ENCODE data around the gene CCDC13.

CCDC13 gene

DNA sequence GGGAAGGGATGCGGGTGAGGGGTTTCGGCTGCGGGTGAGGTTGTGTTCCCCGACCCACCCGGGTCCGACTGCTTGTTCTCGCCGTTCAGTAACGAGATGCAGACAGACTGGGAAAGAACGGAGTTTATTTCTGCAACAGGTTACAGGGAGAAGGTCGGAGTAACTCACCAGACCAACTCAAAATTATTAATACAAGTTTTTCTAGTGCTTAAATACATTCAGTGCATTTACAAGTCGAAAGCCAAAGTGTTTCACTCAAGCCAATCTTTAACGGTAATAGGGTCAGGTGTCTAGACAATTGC, 31.7 kb upstream of the CCDC13 start:
- in situ Hi-C loops (cut with MboI; ENCODE audit: low sequenced_read_pairs), result no loop called here
- no peaks in the 10 kb centered on the region for H3K27me3 ChIP-seq (ENCODE audit: low read depth)
- H3K4me1 ChIP-seq, result peaks cover 25% of the 10 kb centered on the region
- no peaks in the 10 kb centered on the region; the same call in 1 of the 2 replicates for H3K9me3 ChIP-seq
- no peak for DNase-seq (ENCODE audit: low spot score in 2 of 2)
- H3K4me3 ChIP-seq, result peak overlapping the region; percentile 71
- peaks cover 3% of the 10 kb centered on the region; the same call in 1 of the 2 replicates for H3K36me3 ChIP-seq (replicated peaks)

DNA sequence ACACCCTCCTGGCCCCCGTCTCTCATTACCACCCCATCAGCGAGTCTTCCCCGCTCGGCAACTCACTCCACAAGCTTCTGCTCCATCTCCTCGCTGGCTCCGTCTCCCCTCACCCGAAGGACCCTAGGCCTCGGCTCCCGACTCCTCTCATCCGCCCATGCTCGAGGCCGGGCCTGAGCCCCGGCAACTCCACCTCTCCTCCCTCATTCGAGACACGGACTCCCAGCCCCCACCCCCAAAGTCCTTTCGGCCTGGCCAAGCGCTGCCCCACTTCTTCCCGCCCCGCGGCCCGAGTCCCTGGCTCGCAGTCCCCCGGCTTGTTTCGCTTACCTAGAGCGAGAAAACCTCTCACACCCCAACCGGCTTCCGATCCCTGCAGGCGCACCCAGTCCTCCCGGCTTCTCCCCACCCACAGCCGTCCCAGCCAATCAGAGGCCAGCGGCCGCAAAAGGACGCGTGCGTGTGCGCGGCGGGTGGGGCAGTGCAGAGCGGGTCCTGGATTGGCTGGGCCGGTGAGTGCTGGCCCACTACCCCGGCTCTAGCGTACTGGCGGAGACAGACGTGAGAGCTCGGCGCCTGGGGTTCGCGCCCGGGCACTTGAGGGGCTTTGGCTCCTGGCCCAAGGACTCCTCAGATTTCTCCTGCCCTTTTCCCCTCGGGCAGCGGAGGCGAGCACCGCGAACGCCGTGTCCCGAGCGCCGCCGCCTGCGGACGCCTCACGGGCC, 31.2 kb upstream of the CCDC13 start, which contains the start of gene HIGD1A:
HIGD1A (minus strand) TSS at position 385 of the 725 bp plus-strand sequence. CDS start 10,237 bp downstream, outside the sequence.
- H3K9me3 ChIP-seq, result no peaks in the 10 kb centered on the region; the same call in 1 of the 2 replicates
- no peaks in the 10 kb centered on the region for H3K27me3 ChIP-seq (ENCODE audit: low read depth)
- H3K4me3 ChIP-seq, result peak within 1 kb of the TSS; percentile 71
- in situ Hi-C loops (cut with MboI; ENCODE audit: low sequenced_read_pairs), result no loop called here
- peak; percentile 95 to 97 for DNase-seq (ENCODE audit: low spot score in 2 of 2)
- peaks cover 5% of the 10 kb centered on the region; the same call in 1 of the 2 replicates for H3K36me3 ChIP-seq (replicated peaks)
- peaks cover 25% of the 10 kb centered on the region for H3K4me1 ChIP-seq

DNA sequence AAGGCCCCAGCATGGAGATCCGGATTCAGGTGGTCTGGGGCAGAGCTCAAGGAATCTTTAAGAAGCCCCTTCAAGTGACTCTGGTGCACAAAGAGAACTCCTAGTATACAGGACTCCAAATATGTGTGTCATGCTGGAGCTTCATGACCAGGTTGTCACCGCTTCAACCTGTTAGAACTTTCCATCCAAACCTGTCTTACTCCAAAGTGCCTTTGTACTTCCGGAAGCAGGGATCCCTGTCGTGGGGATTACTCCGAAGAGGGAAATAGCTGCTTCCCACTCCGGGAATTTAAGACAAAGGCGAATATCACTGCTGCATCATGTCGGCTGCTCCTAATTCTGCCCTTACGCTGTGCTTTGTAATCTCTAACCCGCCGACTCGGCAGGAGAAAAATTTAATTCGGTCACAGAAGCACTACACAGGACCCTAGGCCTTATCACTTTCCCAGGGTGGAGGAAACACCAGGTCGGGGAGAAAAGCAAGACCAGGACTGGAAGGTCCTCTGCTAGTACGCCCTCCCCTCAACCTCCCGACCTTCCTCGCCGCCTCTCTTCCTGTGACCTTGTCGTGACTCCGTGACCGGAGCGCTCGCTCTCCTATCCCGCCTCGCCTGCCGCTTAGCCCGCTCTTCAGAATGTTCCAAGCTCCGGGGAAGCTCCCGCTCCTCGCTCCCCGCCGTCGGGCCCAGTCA, 30.5 kb upstream of the CCDC13 start:
- H3K9me3 ChIP-seq, result no peaks in the 10 kb centered on the region; the same call in 1 of the 2 replicates
- peak; percentile 36 to 43 for DNase-seq (ENCODE audit: low spot score in 2 of 2)
- H3K4me3 ChIP-seq, result peak overlapping the region; percentile 71
- no peaks in the 10 kb centered on the region for H3K27me3 ChIP-seq (ENCODE audit: low read depth)
- peaks cover 25% of the 10 kb centered on the region for H3K4me1 ChIP-seq
- in situ Hi-C loops (cut with MboI; ENCODE audit: low sequenced_read_pairs), result no loop called here
- peaks cover 5% of the 10 kb centered on the region; the same call in 1 of the 2 replicates for H3K36me3 ChIP-seq (replicated peaks)

DNA sequence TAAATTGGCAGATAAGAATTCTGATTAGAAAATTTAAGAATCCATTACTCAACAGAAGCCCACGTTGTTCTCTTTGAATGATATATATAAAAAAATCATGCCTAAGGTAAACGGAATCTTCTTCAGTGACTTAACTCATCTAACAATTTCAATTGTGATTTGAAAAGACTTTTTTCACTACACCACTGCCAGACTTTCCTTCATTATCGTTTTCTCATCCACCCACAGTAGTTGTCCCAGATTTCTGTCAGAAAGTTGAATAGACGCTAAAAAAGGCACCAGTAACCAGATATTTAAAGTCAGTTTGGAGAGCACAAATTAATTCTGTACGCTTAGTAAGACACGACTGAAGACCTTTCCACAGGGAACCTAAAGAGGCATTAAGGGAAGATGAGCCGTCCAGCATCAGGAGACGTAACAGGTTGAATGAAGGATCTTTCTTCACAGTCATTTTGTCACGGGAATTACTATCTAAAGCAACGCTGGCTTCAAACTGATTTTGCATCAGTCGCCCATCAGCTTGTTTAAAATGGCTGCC, 29.9 kb upstream of the CCDC13 start:
- DNase-seq (ENCODE audit: low spot score in 2 of 2), result no peak
- H3K4me3 ChIP-seq, result peak overlapping the region; percentile 71
- in situ Hi-C loops (cut with MboI; ENCODE audit: low sequenced_read_pairs), result no loop called here
- H3K36me3 ChIP-seq (replicated peaks), result peaks cover 5% of the 10 kb centered on the region; the same call in 1 of the 2 replicates
- peaks cover 24% of the 10 kb centered on the region for H3K4me1 ChIP-seq
- no peaks in the 10 kb centered on the region; the same call in 1 of the 2 replicates for H3K9me3 ChIP-seq
- H3K27me3 ChIP-seq (ENCODE audit: low read depth), result no peaks in the 10 kb centered on the region

DNA sequence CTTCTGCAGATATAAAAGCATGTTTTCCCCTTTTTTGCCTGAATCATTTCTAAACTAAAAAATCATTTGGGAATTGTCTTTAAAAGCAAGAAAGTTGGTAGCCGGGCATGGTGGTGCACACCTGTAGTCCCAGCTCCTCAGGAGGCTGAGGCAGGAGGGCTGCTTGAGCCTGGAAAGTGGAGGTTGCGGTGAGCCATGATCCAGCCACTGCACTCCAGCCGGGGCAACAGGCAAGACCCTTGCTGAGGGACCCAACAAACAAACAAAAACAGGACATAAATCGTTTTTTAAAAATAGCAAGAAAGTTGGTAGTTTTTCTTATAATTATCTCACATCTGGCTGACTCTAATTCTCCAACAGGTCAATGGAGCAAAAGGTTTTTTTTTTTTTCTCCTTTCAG, 28.7 kb upstream of the CCDC13 start:
- no peak for DNase-seq (ENCODE audit: low spot score in 2 of 2)
- H3K27me3 ChIP-seq (ENCODE audit: low read depth), result no peaks in the 10 kb centered on the region
- H3K4me1 ChIP-seq, result peaks cover 13% of the 10 kb centered on the region
- no peaks in the 10 kb centered on the region; the same call in 1 of the 2 replicates for H3K9me3 ChIP-seq
- no peak overlapping the region for H3K4me3 ChIP-seq
- H3K36me3 ChIP-seq (replicated peaks), result peaks cover 5% of the 10 kb centered on the region; the same call in 1 of the 2 replicates
- in situ Hi-C loops (cut with MboI; ENCODE audit: low sequenced_read_pairs), result no loop called here

DNA sequence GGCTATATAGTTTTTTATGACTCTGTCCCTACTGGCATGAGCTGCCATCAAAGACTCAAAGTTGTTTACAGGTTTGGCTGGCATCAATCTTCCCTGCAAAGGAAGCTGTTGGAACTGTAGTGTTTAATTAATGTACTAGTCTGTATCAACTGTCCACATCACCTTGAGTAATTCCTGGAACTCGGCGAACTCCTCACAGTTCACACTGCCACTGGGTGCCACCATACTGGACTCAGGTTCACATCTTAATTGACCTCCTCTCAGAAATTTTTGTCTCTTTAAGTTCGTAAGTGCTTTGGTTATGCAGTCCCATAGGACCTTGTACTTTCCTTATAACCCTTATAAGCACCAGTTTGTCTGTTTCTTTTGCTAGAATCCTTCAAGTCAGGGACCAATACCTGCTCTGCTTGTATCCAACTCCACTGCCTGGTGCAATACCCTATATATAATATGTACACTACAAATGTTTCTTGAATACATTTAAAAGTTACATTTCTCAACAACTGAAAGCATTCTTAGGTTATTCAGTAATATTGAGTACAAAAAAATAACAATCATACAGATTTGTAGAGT, 28.1 kb upstream of the CCDC13 start:
- peaks cover 2% of the 10 kb centered on the region; the same call in 1 of the 2 replicates for H3K9me3 ChIP-seq
- DNase-seq (ENCODE audit: low spot score in 2 of 2), result no peak
- peaks cover 17% of the 10 kb centered on the region for H3K4me1 ChIP-seq
- no peaks in the 10 kb centered on the region for H3K27me3 ChIP-seq (ENCODE audit: low read depth)
- no peak overlapping the region for H3K4me3 ChIP-seq
- in situ Hi-C loops (cut with MboI; ENCODE audit: low sequenced_read_pairs), result no loop called here
- peaks cover 5% of the 10 kb centered on the region; the same call in 1 of the 2 replicates for H3K36me3 ChIP-seq (replicated peaks)

DNA sequence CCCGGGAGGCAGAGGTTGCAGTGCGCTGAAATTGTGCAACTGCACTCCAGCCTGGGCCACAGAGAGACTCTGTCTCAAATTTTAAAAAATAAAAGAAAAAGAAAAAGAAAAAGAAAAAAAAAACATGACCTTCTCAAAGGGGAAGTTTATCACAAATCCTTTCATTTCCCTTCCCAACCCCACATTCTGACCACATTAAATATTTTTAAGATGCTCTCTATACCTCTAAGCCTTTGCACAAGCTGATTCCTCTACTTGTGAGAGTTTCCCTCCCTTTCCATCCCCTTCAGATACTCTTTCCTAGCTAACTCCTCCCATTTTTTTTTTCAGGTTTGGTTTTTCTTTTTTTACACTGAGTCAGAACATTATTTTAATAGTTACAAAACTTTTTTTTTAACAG, 27.2 kb upstream of the CCDC13 start:
- no peaks in the 10 kb centered on the region for H3K27me3 ChIP-seq (ENCODE audit: low read depth)
- no peak for DNase-seq (ENCODE audit: low spot score in 2 of 2)
- H3K9me3 ChIP-seq, result peaks cover 2% of the 10 kb centered on the region; the same call in 1 of the 2 replicates
- in situ Hi-C loops (cut with MboI; ENCODE audit: low sequenced_read_pairs), result no loop called here
- H3K4me3 ChIP-seq, result no peak overlapping the region
- H3K4me1 ChIP-seq, result peaks cover 26% of the 10 kb centered on the region
- peaks cover 5% of the 10 kb centered on the region; the same call in 1 of the 2 replicates for H3K36me3 ChIP-seq (replicated peaks)

DNA sequence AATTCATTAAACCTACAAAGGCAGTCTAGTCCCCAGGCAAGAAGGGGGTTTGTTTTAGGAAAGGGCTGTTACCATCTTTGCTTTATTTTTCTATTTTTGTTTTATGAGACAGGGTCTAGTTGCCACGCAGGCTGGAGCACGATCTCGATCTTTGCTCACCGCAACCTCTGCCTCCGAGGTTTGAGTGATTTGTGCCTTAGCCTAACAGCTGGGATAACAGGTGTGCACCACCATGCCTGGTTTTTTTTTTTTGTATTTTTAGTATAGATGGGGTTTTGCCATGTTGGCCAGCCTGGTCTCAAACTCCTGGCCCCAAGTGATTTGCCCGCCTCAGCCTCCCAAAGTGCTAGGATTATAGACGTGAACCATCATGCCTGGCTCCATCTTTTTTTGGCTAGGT, 26.3 kb upstream of the CCDC13 start:
- peaks cover 2% of the 10 kb centered on the region; the same call in 1 of the 2 replicates for H3K9me3 ChIP-seq
- no peaks in the 10 kb centered on the region for H3K27me3 ChIP-seq (ENCODE audit: low read depth)
- H3K4me1 ChIP-seq, result peaks cover 23% of the 10 kb centered on the region
- peaks cover 5% of the 10 kb centered on the region for H3K36me3 ChIP-seq (replicated peaks)
- in situ Hi-C loops (cut with MboI; ENCODE audit: low sequenced_read_pairs), result no loop called here
- no peak for DNase-seq (ENCODE audit: low spot score in 2 of 2)
- H3K4me3 ChIP-seq, result no peak overlapping the region

DNA sequence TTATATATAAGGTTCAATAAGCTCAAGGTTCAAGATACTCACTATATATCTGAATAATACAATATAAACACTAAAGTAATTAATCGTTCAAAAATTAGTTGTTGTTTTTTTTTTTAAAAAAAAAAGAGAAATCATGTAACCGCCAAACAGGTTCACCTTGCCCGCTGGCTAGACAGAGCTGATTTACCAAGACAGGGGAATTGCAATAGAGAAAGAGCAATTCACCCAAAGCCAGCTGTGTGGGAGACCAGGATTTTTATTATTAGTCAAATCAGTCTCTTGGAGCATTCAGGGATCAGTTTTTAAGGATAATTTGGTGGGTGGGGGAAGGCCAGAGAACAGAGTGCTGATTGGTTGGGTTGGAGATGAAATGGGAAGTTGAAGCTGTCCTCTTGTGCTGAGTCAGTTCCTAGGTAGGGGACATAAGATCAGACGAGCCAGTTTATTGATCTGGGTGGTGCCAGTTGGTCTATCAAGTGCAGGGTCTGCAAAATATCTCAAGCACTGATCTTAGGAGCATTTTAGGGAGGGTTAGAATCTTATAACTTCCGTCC, 23.4 kb upstream of the CCDC13 start:
- peaks cover 19% of the 10 kb centered on the region for H3K36me3 ChIP-seq (replicated peaks)
- no peaks in the 10 kb centered on the region for H3K27me3 ChIP-seq (ENCODE audit: low read depth)
- in situ Hi-C loops (cut with MboI; ENCODE audit: low sequenced_read_pairs), result no loop called here
- peaks cover 14% of the 10 kb centered on the region for H3K4me1 ChIP-seq
- DNase-seq (ENCODE audit: low spot score in 2 of 2), result no peak
- no peak overlapping the region for H3K4me3 ChIP-seq
- peaks cover 2% of the 10 kb centered on the region; the same call in 1 of the 2 replicates for H3K9me3 ChIP-seq

DNA sequence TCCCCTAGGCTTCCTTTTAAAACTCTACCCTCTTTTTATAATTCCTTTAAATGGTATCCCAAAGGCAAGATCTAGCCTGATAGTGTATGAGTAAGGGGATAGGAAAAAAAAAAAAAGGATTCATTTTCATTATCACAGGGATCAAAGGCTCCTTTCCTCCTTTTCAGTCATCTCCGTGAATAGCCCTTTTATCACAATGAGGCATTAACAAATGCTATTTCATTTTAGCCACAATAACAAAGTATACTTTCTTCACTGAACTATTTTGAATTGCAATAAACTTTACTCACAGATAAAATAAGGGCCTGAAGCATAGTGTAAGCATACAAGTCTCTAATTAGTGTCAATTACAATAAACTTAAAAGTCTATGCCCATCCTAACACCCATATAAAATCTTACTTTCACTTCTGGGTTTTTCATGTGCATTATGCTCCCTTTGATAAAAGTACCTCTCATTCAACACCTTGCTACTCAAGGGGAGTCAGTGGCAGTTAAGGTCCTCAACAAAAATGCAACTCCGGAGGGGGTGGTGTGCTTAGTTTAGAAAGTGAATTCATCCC, 22.6 kb upstream of the CCDC13 start:
- H3K4me3 ChIP-seq, result no peak overlapping the region
- in situ Hi-C loops (cut with MboI; ENCODE audit: low sequenced_read_pairs), result no loop called here
- peaks cover 2% of the 10 kb centered on the region; the same call in 1 of the 2 replicates for H3K9me3 ChIP-seq
- H3K36me3 ChIP-seq (replicated peaks), result peaks cover 19% of the 10 kb centered on the region
- peak in 1 of 2 experiments; percentile 41 for DNase-seq (ENCODE audit: low spot score in 2 of 2)
- H3K4me1 ChIP-seq, result peaks cover 14% of the 10 kb centered on the region
- no peaks in the 10 kb centered on the region for H3K27me3 ChIP-seq (ENCODE audit: low read depth)

DNA sequence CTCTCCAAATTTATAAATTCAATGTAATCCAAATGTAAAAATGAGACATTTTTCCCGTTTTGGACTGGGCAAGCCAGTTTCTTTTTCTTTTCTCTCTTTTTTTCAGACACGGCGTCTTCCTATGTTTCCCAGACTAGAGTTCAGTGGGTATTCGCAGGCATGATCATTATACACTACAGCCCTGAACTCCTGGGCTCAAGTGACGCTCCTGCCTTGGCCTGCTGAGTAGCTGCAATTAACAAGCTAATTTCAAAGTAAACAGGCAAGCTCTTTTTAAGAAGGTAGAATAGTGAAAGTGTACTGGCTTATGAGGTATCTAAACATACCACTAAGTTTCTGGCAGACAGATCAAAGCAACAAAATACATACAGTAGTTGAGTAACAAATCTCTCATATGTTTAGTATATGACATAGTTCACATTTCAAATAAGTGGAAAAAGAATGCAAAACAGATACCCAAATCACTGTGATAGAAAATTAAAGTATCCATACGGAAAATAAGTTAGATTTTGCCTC, 17.7 kb upstream of the CCDC13 start:
- DNase-seq (ENCODE audit: low spot score in 2 of 2), result no peak
- Histone ChIP-seq H3K9me3 (no peaks in the 10 kb centered on the region), H3K27me3 (ENCODE audit: low read depth) (no peaks in the 10 kb centered on the region), H3K36me3 (replicated peaks) (peaks cover 21% of the 10 kb centered on the region), H3K4me3 (no peak overlapping the region), H3K4me1 (peaks cover 6% of the 10 kb centered on the region)
- in situ Hi-C loops (cut with MboI; ENCODE audit: low sequenced_read_pairs), result no loop called here

DNA sequence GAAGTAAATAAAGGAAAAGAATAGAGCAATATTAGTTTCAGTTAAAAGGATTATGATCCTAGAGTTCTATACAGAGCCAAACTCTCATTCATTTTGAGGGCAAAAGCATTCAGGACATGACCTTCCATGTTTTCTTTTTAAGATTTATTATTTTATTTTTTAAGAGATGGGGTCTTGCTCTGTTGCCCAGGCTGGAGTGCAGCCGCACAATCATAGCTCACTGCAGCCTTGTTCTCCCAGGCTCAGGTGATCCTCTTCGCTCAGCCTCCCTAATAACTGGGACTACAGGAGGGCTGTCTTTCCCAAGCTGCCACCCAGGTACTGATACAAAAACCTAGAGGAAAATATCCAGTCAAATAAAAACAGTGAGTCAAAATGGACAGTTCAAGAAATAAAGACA, 13.6 kb upstream of the CCDC13 start:
- H3K9me3 ChIP-seq, result no peaks in the 10 kb centered on the region
- H3K36me3 ChIP-seq (replicated peaks), result peaks cover 29% of the 10 kb centered on the region
- in situ Hi-C loops (cut with MboI; ENCODE audit: low sequenced_read_pairs), result loop anchor here (10.0 kb wide), 1 partner anchor 98 kb away; no protein-coding TSS in a partner anchor
- no peaks in the 10 kb centered on the region for H3K27me3 ChIP-seq (ENCODE audit: low read depth)
- no peak for DNase-seq (ENCODE audit: low spot score in 2 of 2)
- H3K4me3 ChIP-seq, result no peak overlapping the region
- H3K4me1 ChIP-seq, result no peaks in the 10 kb centered on the region

DNA sequence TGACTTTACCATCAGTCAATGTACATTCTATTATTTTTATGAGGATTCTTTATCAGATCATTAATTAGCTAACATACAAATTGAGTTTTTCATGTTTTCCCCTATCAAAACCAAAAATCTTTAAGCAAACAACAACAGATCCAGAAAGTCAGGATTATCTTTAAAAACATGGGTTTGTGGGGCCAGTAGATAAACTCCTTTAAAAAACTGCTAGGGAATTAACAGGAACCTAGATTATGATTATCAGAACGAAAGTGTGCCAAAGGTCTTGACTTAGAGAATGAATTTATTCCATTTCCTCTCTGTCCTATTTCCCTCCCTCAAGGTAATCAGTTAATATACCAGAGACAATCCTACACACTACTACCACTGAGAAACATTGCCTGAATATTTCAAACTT, 13.2 kb upstream of the CCDC13 start:
- in situ Hi-C loops (cut with MboI; ENCODE audit: low sequenced_read_pairs), result loop anchor here (10.0 kb wide), 1 partner anchor 99 kb away; no protein-coding TSS in a partner anchor
- no peaks in the 10 kb centered on the region for H3K4me1 ChIP-seq
- no peak for DNase-seq (ENCODE audit: low spot score in 2 of 2)
- no peaks in the 10 kb centered on the region for H3K27me3 ChIP-seq (ENCODE audit: low read depth)
- no peak overlapping the region for H3K4me3 ChIP-seq
- H3K36me3 ChIP-seq (replicated peaks), result peaks cover 29% of the 10 kb centered on the region
- no peaks in the 10 kb centered on the region for H3K9me3 ChIP-seq
